HEK293 (cell line): Measurements from ENCODE around the gene CCDC141.

Experiments used
- CTCF ChIA-PET: fragments of 350-600 bp; formaldehyde crosslinking; extraction: SDS; loops from one replicate; lab custom pipeline; 2021; ENCODE audit warnings: antibody characterized with exemption; lab: Yijun Ruan, JAX
- POLR2A ChIA-PET: fragments of 300-600 bp; formaldehyde crosslinking; extraction: SDS; loops from one replicate; lab custom pipeline; 2020; ENCODE audit warnings: antibody characterized with exemption, inconsistent platforms; lab: Yijun Ruan, JAX
- H3K27ac ChIP-seq: fragments of 200-500 bp; sonication (Bioruptor generic); 2 replicates; pipeline ENCODE4 v1.5.1; 2014; ENCODE audit warnings: low read depth, low read length, control low read depth, inconsistent platforms; ENCODE audit errors: extremely low read depth
- H3K36me3 ChIP-seq, 2 experiments: fragments of 200-500 bp in 1 of 2; sonication (Bioruptor generic) in 1 of 2; 1 replicate in 1 of 2; 2 replicates in 1 of 2; pipeline ENCODE4 v1.5.1; 2014 to 2017; ENCODE audit warnings: inconsistent platforms in 2 of 2, low read length in 2 of 2; ENCODE audit not compliant: control insufficient read depth in 2 of 2, insufficient read depth in 1 of 2
- H3K4me1 ChIP-seq: fragments of 200-500 bp; sonication (Bioruptor generic); 2 replicates; pipeline ENCODE4 v1.5.1; 2014; ENCODE audit warnings: mild to moderate bottlenecking, low read length, inconsistent platforms; ENCODE audit not compliant: control insufficient read depth, insufficient read depth
- H3K4me3 ChIP-seq: 2 replicates; pipeline ENCODE4 v1.5.1; 2011; ENCODE audit warnings: low read depth, mild to moderate bottlenecking, control low read depth, low read length, moderate library complexity
- H3K9me3 ChIP-seq: fragments of 200-500 bp; sonication (Bioruptor generic); 2 replicates; pipeline ENCODE4 v1.5.1; 2014; ENCODE audit warnings: low read depth, low read length, inconsistent platforms; ENCODE audit not compliant: control insufficient read depth, insufficient read depth
- ATF2 ChIP-seq: fragments of 450-650 bp; formaldehyde crosslinking; IDR thresholded peaks from 2 replicates; pipeline ENCODE4 v1.5.1; 2016; ENCODE audit warnings: missing biosample characterization, missing genetic modification characterization, low read depth
- GLI4 ChIP-seq: fragments of 450-650 bp; formaldehyde crosslinking; IDR thresholded peaks from 2 replicates; pipeline ENCODE4 v1.5.1; 2016; ENCODE audit warnings: missing biosample characterization, missing genetic modification characterization
- PATZ1 ChIP-seq: fragments of 450-650 bp; formaldehyde crosslinking; IDR thresholded peaks from 2 replicates; pipeline ENCODE4 v1.5.1; 2016; ENCODE audit warnings: missing biosample characterization, missing genetic modification characterization
- RBAK ChIP-seq: fragments of 450-650 bp; formaldehyde crosslinking; IDR thresholded peaks from 2 replicates; pipeline ENCODE4 v1.5.1; 2016; ENCODE audit warnings: missing biosample characterization, missing genetic modification characterization
- SETDB1 ChIP-seq: IDR thresholded peaks from one replicate; pipeline ENCODE4 v1.6.1; 2017; ENCODE audit warnings: mild to moderate bottlenecking, low read length, moderate library complexity, mixed read lengths; ENCODE audit not compliant: insufficient read length
- ZBTB44 ChIP-seq: fragments of 450-650 bp; IDR thresholded peaks from 2 replicates; pipeline ENCODE4 v1.5.1; 2018; ENCODE audit warnings: missing biosample characterization, mild to moderate bottlenecking, missing genetic modification characterization
- ZNF112 ChIP-seq: fragments of 450-650 bp; formaldehyde crosslinking; IDR thresholded peaks from 2 replicates; pipeline ENCODE4 v1.5.0; 2017; ENCODE audit warnings: missing biosample characterization, missing genetic modification characterization
- ZNF16 ChIP-seq: fragments of 450-650 bp; formaldehyde crosslinking; IDR thresholded peaks from 2 replicates; pipeline ENCODE4 v1.5.1; 2016; ENCODE audit warnings: low read depth, missing biosample characterization, missing genetic modification characterization
- ZNF19 ChIP-seq: fragments of 450-650 bp; formaldehyde crosslinking; IDR thresholded peaks from 2 replicates; pipeline ENCODE4; 2016; ENCODE audit warnings: missing biosample characterization, missing genetic modification characterization, low read depth
- ZNF202 ChIP-seq: fragments of 450-650 bp; formaldehyde crosslinking; IDR thresholded peaks from 2 replicates; pipeline ENCODE4 v1.5.1; 2016; ENCODE audit warnings: missing biosample characterization, missing genetic modification characterization, borderline replicate concordance
- ZNF362 ChIP-seq: fragments of 450-650 bp; formaldehyde crosslinking; IDR thresholded peaks from 2 replicates; pipeline ENCODE4 v1.5.1; 2016; ENCODE audit warnings: missing biosample characterization, missing genetic modification characterization
- ZNF37A ChIP-seq: fragments of 450-650 bp; IDR thresholded peaks from 2 replicates; pipeline ENCODE4 v1.5.1; 2018; ENCODE audit warnings: missing biosample characterization, missing genetic modification characterization
- ZNF394 ChIP-seq: fragments of 450-650 bp; formaldehyde crosslinking; IDR thresholded peaks from 2 replicates; pipeline ENCODE4 v1.5.1; 2016; ENCODE audit warnings: missing biosample characterization, missing genetic modification characterization, mild to moderate bottlenecking, moderate library complexity, borderline replicate concordance
- ZNF404 ChIP-seq: fragments of 450-650 bp; formaldehyde crosslinking; IDR thresholded peaks from 2 replicates; pipeline ENCODE4 v1.5.1; 2017; ENCODE audit warnings: missing biosample characterization, missing genetic modification characterization
- ZNF544 ChIP-seq: fragments of 450-650 bp; formaldehyde crosslinking; IDR thresholded peaks from 2 replicates; pipeline ENCODE4 v1.5.0; 2017; ENCODE audit warnings: missing biosample characterization, missing genetic modification characterization
- ZNF548 ChIP-seq: fragments of 450-650 bp; formaldehyde crosslinking; IDR thresholded peaks from 2 replicates; pipeline ENCODE4 v1.5.1; 2016; ENCODE audit warnings: missing biosample characterization, missing genetic modification characterization
- ZNF555 ChIP-seq: fragments of 450-650 bp; formaldehyde crosslinking; conservative IDR thresholded peaks from 2 replicates; pipeline ENCODE4 v1.5.1; 2017; ENCODE audit warnings: missing biosample characterization, mild to moderate bottlenecking, missing genetic modification characterization, inconsistent platforms
- ZNF843 ChIP-seq: fragments of 450-650 bp; formaldehyde crosslinking; IDR thresholded peaks from 2 replicates; pipeline ENCODE4 v1.5.1; 2016; ENCODE audit warnings: missing biosample characterization, missing genetic modification characterization

CCDC141 gene

GRCh38 chr2:178811045-178811444 is 238.9 kb downstream of the CCDC141 start:
- H3K36me3 ChIP-seq = no peaks in the 10 kb centered on the region
- no peaks in the 10 kb centered on the region for H3K4me1 ChIP-seq
- ChIA-PET CTCF (interaction anchor here (0.6 kb wide), 1 partner anchor 86 kb away, joined by 3 read pairs; no protein-coding TSS in a partner anchor), POLR2A (no interaction called here)
- H3K27ac ChIP-seq = no peak overlapping the region
- TF ChIP-seq RBAK (tag by site-specific recombination) (no peak), ZNF202 (no peak), ZNF544 (tag by site-specific recombination) (no peak), ZNF37A (tag by site-specific recombination) (no peak), ZBTB44 (tag by site-specific recombination) (no peak)
- no peaks in the 10 kb centered on the region for H3K9me3 ChIP-seq
- no peak overlapping the region for H3K4me3 ChIP-seq

GRCh38 chr2:178810422-178810821 is 239.5 kb downstream of the CCDC141 start:
- no peak for TF ChIP-seq SETDB1
- no peak for TF ChIP-seq ZNF843 (tag by site-specific recombination)
- TF ChIP-seq ZNF112 = no peak
- no peak for TF ChIP-seq ZNF362 (tag by site-specific recombination)
- TF ChIP-seq GLI4 = no peak
- TF ChIP-seq ZNF202 = no peak
- TF ChIP-seq ZNF548 = no peak
- no peak for TF ChIP-seq ZNF404 (tag by site-specific recombination)
- no peak for TF ChIP-seq ZNF555 (tag by site-specific recombination)
- TF ChIP-seq ZNF16 (tag by site-specific recombination) = no peak
- TF ChIP-seq ATF2 (tag by site-specific recombination) = no peak
- no peak for TF ChIP-seq ZNF19 (tag by site-specific recombination)
- no peak for TF ChIP-seq ZNF394
- TF ChIP-seq PATZ1 (tag by site-specific recombination) = no peak
- POLR2A ChIA-PET = no interaction called here
- Histone ChIP-seq H3K36me3 (no peaks in the 10 kb centered on the region), H3K9me3 (no peaks in the 10 kb centered on the region), H3K4me3 (no peak overlapping the region), H3K4me1 (no peaks in the 10 kb centered on the region), H3K27ac (no peak overlapping the region)
- CTCF ChIA-PET = interaction anchor here (0.6 kb wide), 1 partner anchor 73 kb away, joined by 4 read pairs; no protein-coding TSS in a partner anchor
